Omental fat pad (tissue), 4 donors: ENCODE results near the gene ZNF212. TPM values are rescaled to one million over a fixed set of nuclear protein-coding genes. Genes with fewer than 3 reads are reported as not detected.

Source experiments
- ATAC-seq: fragments of 150-250 bp; one replicate; pipeline ENCODE4 v1.9.1; 2016; ENCODE audit warnings: mild to moderate bottlenecking, moderate library complexity; ENCODE audit not compliant: low FRiP score
- DNase-seq: peaks from one replicate; pipeline ENCODE4 v3.0.0-alpha.2; 2019; ENCODE audit warnings: low spot score
- CTCF ChIP-seq, 3 donors: fragments of 450-650 bp; IDR thresholded peaks; one replicate each; pipeline ENCODE4 v1.5.1; 2016 to 2017; ENCODE audit warnings: antibody characterized with exemption in 3 of 3, mild to moderate bottlenecking in 3 of 3, moderate library complexity in 2 of 3
- total RNA-seq, 4 donors: library from RNA; depleted of rRNA; stranded (reverse); fragments of >200 nt; gene quantifications; one replicate each; pipeline ENCODE4 v1.1.0, GENCODE V29; 2016

ZNF212 gene
- total RNA-seq, 4 donors from 2014 or later: 2.4 to 8.5 (median 5.0) TPM

GRCh38 chr7:149295481-149295850, 56.0 kb downstream of the ZNF212 start:
- DNase-seq: no peak
- ATAC-seq: no peak
- no peak for TF ChIP-seq CTCF (IDR thresholded peaks at IDR 0.05)

GRCh38 chr7:149296368-149296767, 56.9 kb downstream of the ZNF212 start:
- ATAC-seq (no peak), DNase-seq (no peak)
- no peak for TF ChIP-seq CTCF (IDR thresholded peaks at IDR 0.05)

- ATAC-seq (no peak), DNase-seq (no peak)
- TF ChIP-seq CTCF (IDR thresholded peaks at IDR 0.05): no peak
These were observed 57.7 kb downstream of the ZNF212 start for GRCh38 chr7:149297034-149297755.

GRCh38 chr7:149300620-149301285, 61.3 kb downstream of the ZNF212 start:
- ATAC-seq (no peak), DNase-seq (no peak)
- no peak for TF ChIP-seq CTCF (IDR thresholded peaks at IDR 0.05)

GRCh38 chr7:149302222-149302621, 62.8 kb downstream of the ZNF212 start:
- DNase-seq (no peak), ATAC-seq (no peak)
- TF ChIP-seq CTCF (IDR thresholded peaks at IDR 0.05): no peak

- no peak for TF ChIP-seq CTCF (IDR thresholded peaks at IDR 0.05)
- DNase-seq (no peak), ATAC-seq (no peak)
These were observed 63.4 kb downstream of the ZNF212 start for GRCh38 chr7:149302865-149303264.

GRCh38 chr7:149304006-149304405, 64.6 kb downstream of the ZNF212 start:
- ATAC-seq (no peak), DNase-seq (no peak)
- TF ChIP-seq CTCF (IDR thresholded peaks at IDR 0.05): no peak
